Stimulated activated CD4-positive, alpha-beta T cell treated with anti-CD3 and anti-CD28 coated beads, Interleukin-4, amount 100 ng/mL, for 4 hours (primary cell): Measurements from ENCODE around the gene FRRS1.

ENCODE experiments used
- DNase-seq, 2 experiments: peaks; one replicate each; pipeline ENCODE4 v3.0.0-alpha.2; 2020

FRRS1 gene

DNA sequence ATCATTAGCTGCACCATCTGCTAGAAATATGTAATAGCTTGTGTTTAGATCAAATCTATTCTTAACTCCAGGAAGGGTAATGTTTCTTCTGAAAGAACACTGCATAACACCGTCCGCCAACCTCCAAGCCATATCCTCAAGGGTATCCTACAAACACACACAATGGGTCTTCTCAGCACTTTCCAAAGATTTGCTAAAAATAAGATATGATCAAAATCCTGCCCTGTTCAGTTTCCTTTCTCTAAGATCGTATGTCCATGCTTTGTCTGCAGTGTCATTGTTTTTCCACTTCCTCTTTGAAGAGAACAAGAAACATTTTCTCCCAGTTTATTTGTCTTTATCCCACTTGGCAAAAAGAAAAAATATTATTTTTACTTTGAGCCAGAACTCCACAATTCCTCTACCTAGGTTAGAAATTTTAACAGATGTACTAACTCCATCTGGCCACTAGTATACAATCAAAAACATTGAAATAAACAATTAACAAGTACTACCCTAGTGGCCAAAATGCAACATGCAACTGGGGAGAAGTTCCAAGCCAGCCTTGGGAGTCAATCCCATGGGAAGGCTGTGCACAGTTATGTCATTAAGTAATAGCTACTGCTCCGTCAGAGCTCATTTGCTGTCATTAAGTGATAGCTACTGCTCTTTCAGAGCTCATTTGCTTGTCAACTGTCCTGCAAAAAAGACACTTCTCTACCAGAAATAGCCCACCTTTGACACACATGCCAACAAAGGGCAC, 37.8 kb downstream of the FRRS1 start:
- no peak for DNase-seq

DNA sequence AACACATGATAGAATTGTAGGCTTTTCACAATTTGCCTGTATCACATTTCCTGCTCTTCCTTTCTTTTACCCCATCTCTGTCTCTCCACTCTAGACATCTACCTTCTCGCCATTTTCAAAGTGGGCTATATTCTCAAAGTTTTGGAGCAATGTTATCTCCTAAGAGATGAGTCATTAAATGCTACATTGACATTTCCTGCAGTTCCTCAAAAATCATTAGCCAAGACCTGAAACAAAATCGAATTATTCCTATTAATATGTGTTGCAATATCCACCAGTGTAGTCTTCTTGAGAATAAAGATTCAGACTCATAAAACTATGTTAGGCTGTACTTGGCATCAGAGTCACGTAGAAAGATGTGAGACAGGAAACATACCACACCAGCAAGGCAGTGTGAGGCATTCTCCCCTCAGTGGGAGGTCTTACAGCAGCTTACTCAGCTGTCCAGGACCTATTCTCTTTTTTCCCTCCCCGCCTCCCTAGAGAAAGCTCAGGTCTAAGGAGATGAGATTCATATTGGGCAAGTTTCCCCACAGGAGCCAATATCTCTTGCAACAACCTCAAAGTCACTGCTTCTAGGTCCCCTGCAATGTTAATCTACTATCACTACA, 38.8 kb downstream of the FRRS1 start:
- DNase-seq: no peak

DNA sequence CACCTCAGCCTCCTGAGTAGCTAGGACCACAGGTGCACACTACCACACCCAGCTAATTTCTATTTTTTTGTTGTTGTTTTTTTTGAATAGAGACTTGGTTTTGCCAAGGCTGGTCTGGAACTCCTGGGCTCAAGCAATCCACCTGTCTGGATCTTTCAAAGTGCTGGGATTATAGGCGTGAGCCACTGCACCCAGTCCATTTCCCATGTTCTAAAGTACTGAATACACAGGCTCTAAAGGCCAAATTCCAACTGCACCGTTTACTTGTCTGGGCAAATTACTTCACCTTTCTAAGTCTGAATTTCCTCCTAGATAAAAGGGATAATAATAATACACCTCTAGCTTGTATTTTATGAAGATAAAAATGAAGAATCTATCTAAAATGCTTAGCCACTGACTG, 39.6 kb downstream of the FRRS1 start:
- no peak for DNase-seq

DNA sequence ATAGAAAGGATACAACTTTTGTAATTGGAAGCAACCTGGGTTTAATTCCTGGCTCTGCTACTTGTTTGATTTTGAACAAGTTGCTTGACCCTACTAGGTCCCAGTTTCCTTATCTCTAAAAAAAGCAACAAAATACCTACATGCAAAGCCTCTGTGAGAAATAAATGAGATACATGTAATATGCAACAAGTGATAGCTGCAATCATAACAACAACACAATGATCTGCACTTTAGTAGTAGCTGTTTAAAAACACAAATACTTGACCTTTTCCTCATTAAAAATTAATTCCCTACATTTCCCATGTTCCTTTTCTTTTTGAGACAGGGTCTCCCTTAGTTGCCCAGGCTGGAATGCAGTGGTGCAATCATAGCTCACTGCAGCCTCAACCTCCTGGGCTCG, 40.0 kb downstream of the FRRS1 start:
- DNase-seq: no peak

DNA sequence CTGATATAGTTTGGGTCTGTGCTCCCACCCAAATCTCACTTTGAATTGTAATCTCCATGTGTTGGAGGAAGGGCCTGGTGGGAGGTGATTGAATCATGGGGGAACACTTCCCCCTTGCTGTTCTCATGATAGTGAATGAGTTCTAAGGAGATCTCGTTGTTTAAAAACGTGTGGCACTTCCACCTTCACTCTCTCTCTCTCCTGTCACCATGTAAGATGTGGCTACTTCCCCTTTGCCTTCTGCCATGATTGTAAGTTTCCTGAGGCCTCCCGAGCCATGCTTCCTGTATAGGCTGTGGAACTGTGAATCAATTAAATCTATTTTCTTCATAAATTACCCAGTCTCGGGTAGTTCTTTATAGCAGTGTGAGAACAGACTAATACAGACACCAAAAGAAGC, 40.4 kb downstream of the FRRS1 start:
- DNase-seq: no peak

DNA sequence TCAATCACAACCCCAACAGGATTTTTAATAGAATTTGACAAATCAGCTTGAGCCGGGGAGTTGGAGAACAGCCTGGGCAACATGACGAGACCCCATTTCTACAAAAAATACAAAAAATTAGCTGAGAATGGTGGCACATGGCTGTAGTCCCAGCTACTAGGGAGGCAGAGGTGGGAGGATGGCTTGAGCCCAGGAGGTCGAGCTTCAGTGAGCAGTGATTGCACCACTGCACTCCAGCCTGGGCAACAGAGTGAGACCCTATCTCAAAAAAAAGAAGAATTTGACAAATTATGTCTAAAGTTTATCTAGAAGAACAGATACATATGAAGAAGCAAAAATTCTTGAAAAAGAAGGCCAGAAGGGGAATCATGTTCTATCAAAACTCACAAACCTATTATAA, 43.2 kb downstream of the FRRS1 start:
- DNase-seq: no peak

DNA sequence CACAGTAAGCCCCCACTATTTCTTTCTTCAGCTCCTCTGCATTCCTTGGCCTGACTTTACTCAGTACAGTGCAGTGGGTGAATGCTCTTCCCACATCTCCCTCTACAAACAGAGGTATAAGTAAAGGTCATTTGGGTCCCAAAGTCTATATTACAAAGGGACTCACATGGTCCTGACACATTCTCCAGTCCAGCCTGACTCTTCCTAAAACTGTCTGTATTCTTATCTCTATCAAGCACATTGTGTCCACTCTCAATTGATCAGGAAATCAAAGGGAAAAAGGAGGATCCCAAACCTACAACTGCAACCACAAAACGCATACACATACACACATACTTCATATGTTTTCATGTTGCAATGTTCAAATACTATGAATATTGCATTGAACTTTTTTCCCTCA, 49.4 kb downstream of the FRRS1 start:
- DNase-seq: no peak

DNA sequence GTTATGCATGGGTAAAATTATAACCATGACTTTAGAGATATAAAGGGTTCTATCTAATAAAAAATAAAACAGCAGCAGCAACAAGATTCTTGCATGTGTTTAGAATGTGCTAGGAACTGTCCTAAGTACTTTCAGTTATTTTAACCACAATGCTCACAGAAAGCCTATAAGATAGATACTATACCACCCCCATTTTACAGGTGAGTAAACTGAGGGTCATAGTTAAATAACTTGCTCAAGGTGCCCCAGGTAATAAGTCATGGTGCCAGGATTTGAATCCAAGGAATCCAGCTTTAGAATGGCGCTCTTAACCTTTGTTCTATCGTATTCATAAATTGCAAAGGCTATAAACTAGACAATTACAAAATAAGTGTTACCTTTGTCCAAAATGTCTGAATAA, 53.4 kb downstream of the FRRS1 start:
- no peak for DNase-seq

DNA sequence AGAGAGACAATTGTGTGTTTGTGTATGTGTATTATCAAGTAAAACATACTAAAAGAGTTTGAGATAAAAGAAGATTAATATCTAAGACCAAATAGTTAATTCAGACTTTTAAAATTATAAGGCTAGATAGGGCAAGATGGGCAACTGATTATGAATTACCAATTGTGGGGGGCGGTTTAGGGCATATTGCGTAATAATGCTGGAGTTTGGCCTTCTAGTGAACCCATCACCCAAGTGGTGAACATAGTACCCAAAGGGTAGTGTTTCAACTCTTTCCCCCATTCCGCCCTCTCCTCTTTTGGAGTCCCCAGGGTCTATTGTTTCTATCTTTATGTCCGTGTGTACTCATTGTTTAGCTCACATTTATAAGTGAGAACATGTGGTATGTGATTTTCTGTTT, 55.4 kb downstream of the FRRS1 start:
- DNase-seq: no peak

DNA sequence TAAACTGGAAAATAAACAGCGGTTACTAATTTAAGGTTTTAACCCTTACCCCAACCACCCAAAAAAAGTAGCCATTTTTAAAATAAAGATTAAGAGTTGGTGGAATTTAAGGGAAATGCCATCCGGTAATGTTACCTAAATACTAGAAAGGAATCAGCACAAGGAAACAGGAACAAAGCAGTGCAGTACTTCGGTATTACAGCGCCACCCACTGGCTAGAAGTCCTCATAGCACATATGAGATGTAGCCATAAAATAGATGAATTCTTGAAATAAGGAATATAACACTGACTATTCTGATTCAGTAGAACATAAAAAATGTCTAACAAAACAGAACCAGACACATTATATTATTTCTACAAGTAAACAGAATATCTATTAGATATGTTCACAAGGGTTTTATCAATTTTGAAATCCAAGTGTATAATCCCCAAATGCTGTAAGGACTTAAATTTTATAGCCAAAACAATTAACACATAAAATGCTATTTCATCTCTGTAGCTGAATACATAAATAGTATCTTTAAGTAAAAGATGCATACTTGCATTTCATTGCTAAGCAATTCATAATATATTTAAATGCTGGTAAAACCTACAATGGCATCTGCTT, 58.8 kb downstream of the FRRS1 start:
- peak in 1 of 2 experiments; percentile 36 for DNase-seq

DNA sequence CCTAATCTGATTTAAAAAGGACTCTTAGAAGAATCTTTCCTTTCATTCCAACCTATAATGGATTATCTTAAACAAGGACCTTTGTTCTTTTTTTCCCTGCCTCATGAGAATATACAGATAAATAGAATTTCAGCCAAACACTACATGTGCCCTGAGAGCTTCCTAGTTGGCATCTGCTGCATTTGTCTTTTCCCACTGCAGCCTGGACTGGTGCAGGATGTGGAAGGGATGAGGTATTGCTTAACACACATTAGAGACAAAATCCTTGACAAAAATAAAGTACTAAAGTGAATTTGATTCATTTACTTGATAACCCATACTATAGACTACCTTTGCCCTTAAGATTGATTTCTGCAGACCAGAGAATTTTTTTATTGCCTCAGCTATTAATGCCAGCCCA, 61.0 kb downstream of the FRRS1 start:
- no peak for DNase-seq

DNA sequence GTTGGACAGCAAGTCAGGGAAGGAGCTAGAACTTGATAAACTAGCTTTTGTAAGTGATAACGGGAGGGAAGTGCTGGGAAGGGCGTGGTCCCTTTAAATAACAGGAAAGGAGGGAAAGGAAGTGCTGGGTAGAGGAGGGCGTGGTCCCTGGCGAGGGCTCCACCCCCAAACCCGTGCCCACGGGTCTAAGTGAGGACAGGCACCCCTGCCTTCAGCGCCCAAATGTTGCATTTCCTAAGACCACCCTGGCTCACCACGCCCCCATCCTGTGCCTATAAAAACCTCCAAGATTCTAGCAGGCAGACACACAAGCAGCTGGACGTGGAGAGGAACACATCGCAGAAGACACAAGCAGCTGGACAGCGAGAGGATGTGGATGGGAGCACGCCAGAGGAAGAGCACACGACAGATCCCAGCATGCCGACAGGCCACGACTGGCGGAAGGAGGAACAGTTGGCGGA, 62.0 kb downstream of the FRRS1 start:
- no peak for DNase-seq

DNA sequence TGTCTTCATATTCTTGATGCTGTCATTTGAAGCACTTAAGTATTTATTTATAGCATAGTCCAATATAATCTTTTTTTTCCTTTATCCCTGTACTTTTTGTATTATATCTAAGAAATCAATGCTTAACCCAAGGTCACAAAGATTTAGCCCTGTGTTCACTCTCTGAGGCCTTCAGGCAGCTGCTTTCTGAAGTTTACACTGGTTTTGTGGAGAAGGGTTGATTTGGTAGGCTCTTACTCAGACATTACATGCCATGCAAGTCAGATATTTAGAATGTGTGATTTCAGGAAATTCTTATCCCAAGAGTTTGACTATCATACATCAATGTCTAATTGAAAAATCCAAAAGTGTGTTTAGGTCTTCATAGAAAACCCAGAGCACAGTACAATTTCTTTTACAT, 64.2 kb downstream of the FRRS1 start:
- no peak for DNase-seq

DNA sequence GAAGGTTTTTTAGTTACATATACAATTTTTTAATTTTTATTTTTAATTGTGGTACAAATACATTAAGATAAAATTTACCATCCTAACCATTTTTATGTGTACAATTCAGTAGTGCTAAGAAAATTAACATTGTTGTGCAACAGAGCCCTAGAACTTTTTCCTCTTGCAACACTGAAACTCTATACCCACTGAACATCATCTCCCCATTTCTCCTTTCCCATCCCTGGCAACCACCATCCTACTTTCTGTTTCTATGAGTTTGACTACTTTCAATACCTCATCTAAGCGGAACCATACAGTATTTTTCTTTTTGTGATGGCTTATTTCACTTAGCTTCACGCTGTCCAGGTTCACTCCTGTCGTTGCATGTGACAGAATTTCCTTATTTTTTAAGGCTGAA, 66.4 kb downstream of the FRRS1 start:
- DNase-seq: no peak

DNA sequence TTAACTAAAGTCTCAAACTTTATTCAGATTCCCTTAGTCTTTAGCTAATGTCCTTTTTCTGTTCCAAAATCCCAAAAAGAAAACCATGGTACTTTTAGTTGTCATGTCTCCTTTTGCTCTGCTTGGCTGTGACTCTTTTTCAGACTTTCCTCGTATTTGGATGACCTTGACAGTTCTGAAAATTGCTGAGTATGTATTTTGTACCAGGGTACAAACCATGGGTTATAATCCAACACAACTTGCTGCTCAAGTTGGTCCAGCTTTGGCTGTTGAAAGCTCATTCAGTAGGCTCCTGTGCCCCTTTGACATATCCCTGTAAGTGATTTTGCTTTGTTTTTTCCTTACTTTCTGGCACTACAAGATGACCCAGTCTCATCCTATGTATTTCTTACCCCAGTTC, 68.9 kb downstream of the FRRS1 start:
- no peak for DNase-seq

DNA sequence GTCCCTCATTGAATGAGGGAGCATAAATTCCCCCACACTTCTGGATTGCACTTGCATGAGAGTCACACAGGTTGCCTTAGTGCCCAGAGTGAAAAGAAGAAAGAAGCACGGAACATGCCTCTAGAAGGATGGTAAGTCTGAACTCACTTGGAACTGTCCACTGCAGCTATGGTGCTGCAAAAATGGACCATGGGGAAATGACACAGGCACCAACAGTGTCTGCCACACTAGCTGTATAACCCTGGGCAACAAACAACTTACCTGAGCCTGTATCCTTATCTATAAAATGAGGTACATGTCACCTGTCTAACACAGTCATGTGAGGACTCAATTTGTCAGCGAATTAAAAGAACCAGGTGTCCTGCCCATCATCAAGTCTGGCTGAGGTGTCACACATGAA, 69.8 kb downstream of the FRRS1 start:
- DNase-seq: no peak

DNA sequence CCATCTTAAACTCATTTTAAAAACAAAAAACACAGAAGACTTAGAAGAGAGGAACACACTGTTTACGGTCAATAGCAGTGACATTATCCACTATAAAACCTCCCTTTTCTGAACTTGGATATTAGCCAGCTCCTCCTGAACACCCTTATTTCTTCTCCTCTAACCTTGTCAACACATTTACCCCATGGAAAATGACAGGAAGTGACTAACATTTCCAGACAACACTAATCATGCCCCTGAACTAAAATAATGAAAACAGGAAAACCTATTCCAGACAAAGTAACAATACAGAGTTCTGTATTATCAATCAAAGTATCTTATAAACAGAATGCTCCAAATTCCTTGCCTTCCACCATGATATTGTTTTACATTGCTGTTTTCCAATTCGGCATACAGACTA, 75.3 kb downstream of the FRRS1 start:
- DNase-seq: no peak

DNA sequence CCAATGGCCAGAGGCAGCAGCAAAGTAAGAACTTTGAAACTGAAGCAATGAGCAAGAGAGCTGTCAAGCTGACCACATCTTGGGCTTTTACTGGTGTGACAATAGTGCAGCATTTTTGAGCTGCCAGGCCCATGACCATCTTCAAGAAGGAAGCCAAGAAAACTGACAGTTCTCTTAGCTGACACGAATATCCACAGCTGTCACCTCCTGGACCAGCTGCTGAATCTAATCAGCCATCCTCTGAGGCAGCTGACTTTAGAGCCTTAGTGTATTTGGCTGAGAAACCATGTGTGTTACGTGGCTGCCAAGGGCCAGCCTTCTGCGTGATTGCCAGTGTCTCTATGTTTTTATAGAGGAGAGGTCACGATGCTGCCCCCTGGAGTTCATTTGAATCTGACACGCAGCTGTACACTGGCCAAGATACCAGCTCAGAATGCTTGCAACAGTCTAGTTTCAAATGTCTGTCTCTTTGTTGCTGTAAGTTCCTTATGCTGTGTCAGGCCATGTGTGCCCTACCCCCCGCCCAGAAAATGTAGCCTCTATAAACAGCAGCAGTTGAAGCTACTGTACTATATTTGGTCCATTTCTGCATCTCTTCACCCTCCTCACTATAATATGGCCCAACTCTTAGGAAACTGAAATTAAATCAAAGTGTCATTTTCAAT, 80.8 kb downstream of the FRRS1 start:
- peak in 1 of 2 experiments; percentile 24 for DNase-seq

DNA sequence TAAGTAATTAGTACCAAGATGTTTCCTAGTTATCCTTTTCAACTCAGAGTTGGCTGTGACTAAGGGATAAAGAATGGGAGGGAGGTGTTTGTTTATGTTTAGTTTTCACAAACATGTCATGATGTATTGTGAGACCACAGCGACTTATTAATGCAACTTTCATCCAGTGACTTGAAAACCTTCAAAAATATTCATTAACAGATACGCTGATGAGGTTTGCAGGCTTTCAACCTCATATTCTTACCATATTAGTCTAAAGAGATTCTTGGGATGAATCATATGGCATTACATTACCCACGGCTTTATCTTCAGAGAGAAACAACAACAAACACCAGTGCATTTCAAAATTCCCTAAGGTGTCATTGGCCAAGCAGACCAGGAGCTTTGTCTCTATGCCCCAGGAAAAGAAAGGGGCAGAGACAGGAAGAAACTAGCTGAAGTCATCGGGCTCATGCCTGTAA, 84.1 kb downstream of the FRRS1 start:
- DNase-seq: no peak

DNA sequence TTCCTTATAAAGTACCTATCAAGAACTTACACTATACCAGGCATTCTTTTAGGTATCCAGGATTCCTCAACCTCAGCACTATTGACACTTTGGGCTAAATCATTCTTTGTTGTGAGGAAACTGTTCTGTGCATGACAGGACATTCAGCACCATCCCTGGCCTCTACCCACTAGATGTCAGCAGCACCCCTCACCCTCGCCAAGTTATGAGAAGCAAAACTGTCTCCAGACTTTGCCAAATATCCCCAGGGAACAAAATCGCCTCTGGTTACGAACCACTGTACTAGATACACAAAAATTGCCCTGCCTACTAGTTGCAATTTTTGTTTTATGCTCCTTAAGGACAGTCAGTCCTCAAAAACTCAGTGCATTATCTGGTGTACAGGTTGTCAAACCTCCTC, 84.9 kb downstream of the FRRS1 start:
- no peak for DNase-seq

DNA sequence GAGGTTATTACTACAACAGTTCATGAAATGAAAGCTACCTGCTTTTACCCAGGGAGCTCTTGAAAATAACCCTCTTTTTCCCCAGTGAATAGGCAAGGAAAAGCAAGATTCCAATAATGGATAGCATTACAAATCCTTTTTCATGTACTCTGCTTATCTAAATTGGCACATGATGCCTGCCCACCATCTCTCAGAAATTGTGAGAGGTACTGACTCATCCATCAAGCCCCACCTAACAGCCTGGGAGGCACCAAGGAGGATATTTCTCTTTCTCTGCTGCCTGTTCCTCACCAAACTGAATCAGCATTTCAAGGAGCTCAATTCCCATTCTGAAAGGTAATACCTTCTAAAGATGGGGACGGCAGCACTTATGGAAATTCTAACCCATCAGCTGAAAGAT, 86.2 kb downstream of the FRRS1 start:
- no peak for DNase-seq

DNA sequence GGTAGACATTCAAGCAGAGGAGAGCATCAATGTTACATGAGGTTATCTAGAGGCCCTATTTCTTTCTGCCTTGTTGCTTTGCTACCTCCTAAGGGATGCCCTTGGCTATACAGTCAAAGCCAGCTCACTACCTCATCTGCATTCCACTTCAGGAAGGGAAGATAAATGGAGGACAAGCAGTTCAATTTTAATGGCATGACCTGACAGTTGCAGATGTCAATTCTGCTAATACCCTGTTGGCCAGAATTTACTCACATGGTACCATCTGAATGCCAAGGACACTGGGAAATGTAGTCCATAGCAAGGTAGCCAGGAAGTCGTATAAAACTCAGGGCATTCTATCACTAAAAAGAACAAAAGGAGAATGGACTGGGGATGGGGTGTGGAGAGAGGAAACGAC, 89.0 kb downstream of the FRRS1 start:
- DNase-seq: no peak

DNA sequence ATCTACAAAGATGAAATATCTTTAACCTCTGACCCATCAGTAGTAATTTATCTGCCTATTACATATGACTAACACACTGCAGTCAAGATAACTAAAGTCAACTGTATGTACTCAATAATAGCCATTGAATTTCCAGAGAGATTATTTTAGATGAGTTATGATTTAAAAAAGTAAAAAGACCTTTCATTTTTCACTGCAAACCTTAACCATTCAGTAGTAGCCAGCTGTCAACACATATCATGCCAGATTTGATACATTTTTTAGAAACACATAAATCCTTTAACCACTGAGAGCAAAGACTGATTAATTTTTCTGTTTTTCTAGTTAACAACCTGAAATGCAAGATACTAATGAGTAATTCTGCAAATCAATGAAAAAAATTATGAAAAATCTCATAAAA, 89.6 kb downstream of the FRRS1 start:
- DNase-seq: no peak

DNA sequence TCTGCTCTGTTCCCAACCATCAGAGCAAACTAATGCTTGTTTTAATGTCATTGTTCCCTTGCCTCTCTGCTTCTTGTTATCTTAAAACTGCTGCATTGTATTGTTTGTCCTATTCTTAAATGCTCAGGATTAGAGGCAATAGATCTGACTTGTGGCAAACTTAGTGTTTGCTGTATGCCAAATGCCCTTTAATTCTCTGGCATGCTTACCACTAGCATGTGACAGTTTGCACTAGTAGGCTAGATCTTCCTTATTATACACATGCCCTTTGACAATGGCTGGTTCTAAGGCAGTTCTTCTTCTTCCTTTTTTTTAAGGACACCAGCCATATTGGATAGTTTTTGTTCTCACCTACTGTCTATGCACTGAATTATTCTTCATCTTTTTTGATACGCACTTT, 90.4 kb downstream of the FRRS1 start:
- no peak for DNase-seq
